Stimulated activated CD4-positive, alpha-beta T cell treated with anti-CD3 and anti-CD28 coated beads, TNF-alpha, amount 100 ng/mL, for 4 hours (primary cell): ENCODE data around the gene ZNF717.
A peak's percentile ranks its signal among the peaks of the same experiment; 100 is the strongest.
"Not testable (repeated sequence)": the region's sequence is repeated elsewhere in the genome, so short reads cannot be mapped to it uniquely, and the experiment has no call there.

Experiments used
- DNase-seq, 3 experiments: peaks; one replicate each; pipeline ENCODE4 v3.0.0-alpha.2; 2020; ENCODE audit warnings: low read depth in 3 of 3

Gene ZNF717

DNA sequence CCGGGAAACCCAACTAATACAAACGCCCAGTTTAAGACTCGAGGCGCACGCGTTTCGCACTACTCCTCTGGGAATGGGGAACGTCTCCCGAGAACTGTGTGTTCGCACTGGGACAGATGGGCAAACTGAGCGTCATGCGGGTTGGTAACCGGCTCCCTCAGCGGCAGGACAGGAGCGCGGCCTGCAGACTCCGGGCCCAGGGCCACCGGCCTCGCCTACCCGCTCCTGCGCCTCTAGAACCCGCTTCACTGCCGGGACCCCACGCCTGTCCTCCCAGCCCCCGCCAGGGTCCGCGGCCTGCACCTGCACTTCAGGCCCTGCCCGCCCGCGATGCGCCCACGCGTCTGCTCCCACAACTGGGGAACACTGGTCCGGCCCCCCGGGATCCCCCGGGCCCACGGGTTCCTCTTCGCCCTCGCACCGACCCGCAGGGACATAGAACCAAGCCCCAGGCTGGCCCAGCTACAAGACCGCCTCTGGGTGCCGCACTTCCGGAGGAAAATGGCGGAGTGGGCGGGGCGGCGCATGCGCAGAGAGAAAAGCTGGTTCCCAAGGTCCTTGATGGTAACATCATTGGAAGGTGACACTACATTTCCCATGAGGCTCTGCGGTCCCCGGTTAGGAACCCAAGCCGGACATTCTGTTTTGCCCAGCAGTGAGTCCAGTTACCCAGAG lies at the start of gene ZNF717:
ZNF717 (minus strand) TSS at position 469 of the 675 bp plus-strand sequence. CDS start 2,187 bp downstream, outside the sequence.
- peak; percentile 89 to 95 (median 91) for DNase-seq

DNA sequence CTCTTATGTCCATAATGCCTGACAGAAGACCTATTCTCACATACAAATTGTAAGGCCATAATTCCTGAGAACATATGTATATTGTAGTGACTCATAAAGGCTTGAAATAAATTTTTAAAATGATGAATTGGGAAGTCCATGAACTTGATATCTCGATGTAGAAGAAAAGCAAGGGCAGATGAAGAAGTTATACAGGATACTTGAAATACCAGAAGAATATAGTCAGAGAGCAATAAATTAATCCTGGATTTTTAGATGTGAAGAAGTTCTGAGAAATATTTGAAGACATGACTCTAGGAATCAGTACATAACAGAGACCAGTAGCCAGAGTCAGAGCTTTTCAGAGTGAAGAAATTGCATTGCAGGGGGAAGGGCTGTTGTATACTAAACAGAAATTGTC lies 45.7 kb upstream of the ZNF717 start:
- DNase-seq, result not testable (repeated sequence)

DNA sequence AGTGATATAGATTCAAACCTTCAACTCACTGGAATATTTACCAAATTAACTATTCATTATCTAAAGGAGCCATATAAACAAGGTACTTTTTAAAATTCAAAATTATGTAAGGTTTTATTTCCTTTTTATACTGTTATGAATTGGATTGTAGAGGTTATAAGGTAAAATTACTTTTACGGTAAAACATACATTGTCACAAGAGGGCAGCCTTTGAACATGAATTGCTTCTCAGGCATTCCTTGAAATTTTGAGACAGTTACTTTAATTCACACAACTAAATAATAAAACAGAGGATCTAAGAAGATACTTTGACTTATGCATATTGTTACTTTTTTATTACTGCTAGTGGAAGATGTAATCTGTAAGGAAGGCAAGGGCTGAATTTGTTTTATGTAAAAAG lies 32.7 kb upstream of the ZNF717 start:
- not testable (repeated sequence) for DNase-seq

DNA sequence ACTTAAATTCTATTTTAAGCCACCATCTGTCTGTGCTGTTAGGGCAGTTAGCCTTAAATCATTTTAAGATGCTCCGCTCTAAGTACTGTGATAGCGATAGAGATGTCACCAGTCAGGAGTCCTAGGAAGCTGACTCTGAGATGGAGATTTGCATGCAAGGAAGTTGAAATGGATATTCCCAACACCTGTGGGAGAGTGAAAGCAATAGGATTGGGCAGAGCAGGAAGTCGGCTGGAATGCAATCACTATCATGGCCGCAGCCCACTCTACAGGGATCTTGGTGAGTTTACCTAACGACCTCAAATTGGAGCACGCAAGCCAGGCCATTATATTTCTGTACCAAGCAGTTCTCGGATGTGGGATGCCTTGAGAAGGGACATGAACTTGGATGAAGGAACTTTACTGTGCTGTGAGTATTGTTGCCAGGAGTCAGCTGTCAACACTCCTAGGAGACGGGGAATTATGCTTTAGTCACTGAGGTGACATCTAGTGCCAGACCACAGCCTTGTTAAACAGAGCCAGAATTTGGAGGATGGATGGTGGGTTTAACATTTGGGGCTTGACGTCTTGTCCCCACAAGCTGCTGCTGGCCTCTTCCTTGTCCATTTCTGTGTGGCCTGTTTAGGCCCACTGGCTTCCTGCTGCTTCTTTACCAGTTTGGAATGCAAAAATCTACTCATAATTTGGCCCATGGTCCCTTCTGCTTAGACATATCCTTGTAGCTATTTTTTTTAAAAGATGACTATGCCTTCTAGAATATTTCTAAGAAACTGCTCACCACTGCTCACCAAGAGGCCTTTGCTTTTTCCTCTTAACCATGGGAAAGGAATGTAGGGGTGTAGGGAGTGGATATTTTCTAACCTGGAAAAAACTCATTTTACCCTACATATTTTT lies 31.2 kb upstream of the ZNF717 start:
- DNase-seq, result not testable (repeated sequence)

DNA sequence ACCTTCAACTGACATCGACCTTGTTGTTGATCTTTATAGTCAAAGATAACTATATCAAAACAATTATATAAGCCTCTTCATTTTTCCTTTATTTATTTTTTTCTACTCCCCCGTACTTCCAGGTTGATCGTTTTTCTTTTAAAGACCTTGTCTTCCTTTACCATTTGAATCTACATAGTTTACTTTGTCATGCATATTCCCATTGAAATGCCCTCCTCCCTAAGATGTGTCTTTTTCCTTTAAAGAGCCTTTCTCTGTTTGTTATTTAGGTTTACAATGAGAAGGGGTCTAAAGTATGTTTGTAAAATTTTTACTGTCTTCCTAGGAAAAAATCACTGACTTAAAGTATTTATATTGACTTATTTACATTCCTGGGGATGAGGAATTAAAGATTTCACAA lies 29.4 kb upstream of the ZNF717 start:
- DNase-seq, result no peak

DNA sequence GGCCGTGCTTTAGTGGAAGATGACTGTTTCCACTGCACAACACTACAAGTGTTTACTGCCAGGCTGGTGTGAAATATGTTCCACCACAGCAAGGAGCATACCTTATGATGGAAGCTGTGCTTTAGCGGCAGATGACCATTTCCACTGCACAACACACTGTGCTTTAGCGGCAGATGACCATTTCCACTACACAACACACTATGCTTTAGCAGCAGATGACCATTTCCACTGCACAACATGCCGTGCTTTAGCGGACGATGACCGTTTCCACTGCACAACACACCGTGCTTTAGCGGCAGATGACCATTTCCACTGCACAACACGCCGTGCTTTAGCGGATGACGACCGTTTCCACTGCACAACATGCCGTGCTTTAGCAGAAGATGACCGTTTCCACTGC lies 2.8 kb downstream of the ZNF717 start:
- no peak for DNase-seq

DNA sequence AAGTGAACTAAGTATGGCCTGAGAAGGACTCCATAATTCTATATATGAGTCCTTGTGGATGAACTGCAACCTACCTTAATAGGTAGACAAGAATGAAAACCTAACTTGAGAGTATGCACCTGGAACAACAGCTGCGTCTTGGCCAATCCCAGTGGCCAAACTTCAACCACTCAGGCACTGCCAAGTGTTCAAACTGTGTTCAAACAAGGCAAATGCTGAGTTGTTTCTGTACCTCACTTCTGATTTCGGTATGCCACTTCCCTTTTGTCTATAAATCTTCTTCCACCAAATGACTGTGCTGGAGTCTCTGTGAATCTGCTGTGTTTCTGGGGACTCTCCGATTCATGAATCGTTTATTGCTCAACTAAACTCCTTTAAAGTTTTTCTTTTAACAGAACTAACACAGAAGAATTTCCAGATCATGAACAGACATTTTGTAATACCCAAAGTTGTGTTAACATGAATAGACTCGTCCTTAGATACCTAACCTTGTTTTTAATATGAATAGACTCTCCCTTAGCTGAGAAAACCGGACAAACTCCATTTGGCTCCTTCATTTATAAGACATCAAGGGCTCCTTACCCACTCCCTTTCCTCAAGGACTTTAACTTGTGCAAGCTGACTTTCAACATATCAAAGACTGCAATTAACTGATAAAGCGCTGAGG lies 4.1 kb downstream of the ZNF717 start:
- DNase-seq, result no peak

DNA sequence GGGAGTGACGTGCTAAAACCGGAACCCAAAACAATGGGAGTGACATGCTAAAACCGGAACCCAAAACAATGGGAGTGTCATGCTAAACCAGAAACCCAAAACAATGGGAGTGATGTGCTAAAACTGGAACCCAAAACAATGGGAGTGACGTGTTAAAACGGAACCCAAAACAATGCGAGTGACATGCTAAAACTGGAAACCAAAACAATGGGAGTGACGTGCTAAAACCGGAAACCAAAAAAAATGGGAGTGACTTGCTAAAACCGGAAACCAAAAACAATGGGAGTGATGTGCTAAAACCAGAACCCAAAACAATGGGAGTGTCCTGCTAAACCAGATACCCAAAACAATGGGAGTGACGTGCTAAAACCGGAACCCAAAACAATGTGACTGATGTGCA lies 7.6 kb downstream of the ZNF717 start:
- not testable (repeated sequence) for DNase-seq

DNA sequence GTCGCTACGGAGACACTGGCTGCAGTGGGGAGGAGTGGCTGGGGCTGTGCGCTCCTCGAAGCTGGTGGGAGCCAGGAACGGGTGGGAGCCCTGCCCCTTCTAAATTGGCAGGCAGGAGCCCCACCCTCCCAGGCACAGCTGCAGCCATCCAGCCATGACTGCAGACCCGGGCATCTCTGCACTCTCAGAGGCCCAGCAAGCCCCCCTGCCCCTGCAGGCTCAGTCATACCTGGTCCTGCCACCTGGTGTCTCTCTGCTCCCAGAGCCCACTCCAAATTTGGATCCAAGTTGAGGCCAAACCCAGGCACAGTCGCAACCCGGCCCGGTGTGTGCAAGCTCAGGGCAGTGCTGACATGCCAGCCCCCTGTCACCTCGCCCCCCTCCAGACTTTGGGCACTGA lies 13.7 kb downstream of the ZNF717 start:
- DNase-seq, result not testable (repeated sequence)

DNA sequence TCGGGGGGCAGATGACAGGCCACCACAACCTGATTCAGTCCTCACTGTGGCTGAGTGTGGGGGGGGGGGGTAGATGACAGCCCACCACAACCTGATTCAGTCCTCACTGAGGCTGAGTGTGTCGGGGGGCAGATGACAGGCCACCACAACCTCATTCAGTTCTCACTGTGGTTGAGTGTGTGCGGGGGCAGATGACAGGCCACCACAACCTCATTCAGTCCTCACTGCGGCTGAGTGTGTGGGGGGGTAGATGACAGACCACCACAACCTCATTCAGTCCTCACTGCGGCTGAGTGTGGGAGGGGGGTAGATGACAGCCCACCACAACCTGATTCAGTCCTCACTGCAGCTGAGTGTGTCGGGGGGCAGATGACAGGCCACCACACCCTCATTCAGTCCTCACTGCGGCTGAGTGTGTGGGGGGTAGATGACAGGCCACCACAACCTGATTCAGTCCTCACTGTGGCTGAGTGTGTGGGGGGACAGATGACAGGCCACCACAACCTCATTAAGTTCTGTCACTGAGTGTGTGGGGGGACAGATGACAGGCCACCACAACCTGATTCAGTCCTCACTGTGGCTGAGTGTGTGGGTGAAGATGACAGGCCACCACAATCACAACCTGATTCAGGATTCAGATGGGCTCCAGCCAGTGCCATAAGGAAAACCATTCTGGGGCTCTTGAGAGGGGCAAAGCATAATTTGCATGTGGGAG lies 16.9 kb downstream of the ZNF717 start:
- no peak for DNase-seq

DNA sequence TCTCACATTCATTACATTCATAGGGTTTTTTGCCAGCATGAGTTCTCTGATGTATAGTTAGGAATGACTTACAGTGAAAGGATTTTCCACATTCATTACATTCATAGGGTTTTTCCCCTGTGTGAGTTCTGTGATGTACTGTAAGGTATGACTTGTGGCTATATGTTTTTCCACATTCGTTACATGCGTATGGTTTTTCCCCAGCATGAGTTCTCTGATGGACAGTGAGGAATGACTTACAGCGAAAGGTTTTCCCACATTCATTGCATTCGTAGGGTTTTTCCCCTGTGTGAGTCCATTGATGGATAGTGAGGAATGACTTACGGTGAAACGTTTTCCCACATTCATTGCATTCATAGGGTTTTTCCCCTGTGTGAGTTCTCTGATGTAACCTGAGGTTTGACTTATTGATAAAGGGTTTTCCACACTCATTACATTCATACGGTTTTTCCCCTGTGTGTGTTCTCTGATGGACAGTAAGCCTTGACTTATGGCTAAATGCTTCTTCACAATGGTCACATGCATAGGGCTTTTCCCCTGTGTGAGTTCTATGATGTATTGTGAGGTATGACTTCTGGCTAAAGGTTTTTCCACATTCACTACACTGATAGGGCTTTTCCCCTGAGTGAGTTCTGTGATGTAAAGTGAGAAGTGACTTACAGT lies 47.4 kb downstream of the ZNF717 start:
- no peak for DNase-seq

DNA sequence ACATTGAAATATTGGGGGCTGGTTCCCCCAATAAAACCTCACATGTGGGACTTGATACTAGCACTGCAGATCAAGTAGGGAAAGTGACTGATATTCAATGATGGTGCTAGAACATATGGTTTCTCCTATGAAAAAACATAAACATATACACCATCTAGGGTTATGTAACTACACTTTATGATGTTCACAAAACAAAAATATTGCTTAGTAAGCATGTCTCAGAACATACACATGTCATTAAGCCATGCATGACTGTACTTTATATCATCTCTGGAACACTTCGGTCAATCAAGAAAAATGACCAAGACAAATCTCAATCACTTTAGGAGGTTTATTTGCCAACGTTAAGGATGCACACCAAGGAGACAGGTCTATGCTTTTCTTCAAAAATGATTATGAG lies 57.4 kb downstream of the ZNF717 start:
- DNase-seq, result no peak

DNA sequence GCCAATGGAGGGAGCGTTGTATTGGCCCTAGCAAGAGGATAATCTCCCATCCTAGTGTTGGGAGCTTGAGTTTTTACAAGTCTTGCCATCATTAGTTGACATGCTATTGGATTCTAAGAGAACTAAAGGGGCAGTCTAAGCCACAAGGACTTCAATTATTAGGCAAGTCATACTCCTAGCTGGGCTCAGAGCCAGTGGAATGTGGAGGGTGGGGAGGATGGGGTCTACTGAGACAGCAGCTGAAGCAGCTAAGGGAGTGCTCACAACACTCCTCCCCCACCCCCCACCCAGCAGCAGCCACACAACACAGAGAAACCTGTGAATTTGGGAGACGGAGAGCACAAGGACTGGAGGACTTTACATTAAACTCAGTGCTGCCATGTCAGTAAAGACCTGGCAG lies 93.3 kb downstream of the ZNF717 start:
- no peak for DNase-seq

DNA sequence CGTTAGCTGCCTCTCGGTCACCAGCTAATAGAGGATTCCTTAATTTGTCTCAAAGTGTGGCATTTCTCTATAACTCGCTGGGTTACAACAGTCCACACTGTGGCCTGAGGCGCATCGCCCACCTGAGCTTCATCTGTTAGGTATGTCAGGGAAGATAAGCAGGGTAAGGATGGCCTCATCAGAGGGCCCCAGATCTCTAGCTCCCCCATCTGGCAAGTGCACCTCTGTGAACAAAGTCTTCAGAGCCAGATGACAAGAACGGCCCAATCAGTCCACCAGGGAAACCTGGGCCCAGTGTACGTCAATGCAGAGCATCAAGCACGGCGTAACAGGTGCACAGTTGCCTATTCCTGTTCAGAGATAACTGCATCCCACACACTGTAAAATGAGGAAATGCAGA lies 98.0 kb downstream of the ZNF717 start:
- no peak for DNase-seq
